Measurements from ENCODE around the gene GNAO1.

GNAO1 gene

DNA sequence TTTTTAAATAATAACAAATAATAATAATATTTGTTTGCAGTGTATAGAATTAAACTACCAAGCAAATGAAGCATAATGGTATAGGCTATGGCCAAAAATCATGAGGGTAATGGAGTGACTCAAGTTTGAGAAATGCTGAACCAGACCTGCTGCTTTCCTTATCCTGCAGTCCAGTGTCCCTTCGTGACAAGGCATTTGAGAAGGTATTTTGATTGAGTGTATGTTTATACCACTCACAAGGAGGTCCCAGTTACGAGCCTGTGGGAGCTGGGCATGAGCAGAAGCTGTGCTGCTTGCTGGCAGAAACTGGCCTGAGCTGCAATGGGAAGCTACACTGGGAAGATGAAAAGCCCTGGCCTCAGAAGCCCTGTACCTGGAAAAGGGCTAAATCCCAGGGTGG, 50.3 kb downstream of the GNAO1 start:
- no peak for DNase-seq

DNA sequence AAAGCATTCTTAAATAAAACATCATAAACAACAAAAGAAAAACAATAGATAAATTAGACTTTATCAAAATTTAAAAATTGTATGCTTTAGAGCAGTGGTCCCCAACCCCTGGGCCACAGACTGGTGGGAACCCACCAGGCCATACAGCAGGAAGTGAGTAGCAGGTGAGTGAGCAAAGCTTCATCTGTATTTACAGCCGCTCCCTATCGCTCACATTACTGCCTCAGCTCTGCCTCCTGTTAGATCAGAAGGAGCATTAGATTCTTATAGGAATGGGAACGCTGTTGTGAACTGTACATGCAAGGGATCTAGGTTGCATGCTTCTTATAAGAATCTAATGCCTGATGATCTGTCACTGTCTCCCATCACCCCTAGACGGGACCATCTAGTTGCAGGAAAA, 51.5 kb downstream of the GNAO1 start:
- no peak for DNase-seq

DNA sequence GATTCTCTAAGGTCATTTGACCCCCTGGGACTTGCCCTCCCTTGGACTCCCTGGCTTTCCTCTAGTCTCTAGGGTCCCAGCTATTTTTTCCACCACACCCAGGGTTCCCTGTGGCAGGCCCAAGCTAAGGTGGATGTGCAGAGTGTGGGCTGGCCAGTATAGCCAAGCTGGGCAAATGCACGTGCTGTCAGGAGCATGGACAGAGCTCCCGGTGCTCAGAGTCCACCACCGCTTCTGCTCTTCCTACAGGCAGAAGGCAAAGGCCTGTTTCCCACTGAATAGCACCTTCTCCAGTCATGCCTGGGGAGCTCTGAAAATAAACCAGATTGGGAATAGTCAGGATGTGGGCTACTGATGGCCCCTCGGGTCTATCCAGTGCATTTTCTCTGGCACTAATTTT, 53.3 kb downstream of the GNAO1 start:
- DNase-seq, result no peak

DNA sequence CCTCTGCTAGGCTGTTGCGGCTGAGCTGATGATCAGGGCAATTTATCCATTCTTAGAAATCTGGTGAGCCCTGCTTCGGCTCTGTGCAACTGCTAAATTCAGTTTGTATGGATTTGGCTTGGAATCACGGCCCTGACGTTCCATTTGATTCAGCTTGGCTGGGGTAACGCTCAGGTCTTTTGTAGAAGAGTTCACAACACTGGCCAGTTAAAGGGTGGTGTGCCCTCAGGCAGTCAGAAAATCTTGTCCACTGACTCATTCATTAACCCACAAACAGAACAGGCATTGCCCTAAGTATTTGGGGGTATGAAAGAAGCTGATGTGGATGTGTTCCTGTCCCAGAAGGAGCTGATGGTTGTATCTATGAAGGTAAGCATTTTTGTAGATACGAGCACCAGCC, 53.9 kb downstream of the GNAO1 start:
- no peak for DNase-seq

DNA sequence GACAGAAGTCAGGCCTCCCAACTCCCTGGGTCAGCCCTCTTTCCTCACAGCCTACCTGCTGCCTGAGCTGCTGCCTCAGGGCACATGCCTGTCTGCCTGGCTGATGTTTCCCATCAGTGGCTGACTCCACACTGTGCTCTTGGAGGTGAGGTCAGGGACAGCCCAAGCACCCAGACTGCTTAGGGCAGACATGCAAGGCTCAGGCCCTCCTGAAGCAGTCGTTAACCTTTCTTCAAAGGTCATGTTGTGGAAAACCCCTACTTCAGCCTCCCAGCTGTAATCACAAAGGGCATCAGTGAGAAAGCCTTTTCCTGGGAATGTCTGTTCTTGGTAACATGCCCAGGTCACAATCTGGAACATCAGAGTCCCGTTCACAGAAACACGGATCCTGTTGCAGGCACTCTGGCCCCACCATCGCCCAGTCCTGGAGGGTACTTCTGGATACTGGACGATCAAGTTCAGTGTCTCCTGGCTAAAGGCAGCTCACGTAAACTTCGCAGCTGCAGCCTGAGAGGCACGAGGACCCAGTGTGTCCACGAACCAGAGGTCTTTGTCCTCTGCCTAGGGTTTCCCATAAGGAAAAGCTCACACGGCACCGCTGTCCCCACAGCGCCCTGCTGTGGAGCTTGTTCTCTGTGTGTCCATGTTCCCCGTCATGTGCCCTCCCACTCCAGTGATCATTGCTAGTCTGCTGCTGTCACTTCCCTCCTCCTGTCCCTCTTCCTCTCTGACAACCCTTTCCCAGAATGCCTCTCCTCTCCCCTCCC, 54.9 kb downstream of the GNAO1 start:
- no peak for DNase-seq

DNA sequence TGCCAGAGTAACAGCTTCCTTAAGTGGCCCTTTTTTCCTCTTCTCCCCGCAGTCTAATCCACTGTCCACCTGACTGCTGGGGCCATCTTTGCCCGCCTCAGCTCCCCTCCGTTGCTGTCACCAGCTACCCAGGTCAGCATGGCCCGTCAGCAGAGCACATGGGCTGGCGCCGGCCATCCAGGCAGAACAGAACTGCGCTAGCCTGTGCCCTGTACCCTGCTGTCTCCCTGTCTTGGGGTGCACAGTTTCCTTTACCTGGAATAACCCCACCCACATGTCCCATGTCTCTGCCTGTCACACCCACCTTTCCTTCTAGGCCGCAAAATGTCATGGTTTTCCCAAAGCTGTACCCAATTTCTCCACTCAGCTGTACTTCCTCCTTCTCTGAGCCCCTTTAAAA, 55.7 kb downstream of the GNAO1 start:
- DNase-seq, result no peak

DNA sequence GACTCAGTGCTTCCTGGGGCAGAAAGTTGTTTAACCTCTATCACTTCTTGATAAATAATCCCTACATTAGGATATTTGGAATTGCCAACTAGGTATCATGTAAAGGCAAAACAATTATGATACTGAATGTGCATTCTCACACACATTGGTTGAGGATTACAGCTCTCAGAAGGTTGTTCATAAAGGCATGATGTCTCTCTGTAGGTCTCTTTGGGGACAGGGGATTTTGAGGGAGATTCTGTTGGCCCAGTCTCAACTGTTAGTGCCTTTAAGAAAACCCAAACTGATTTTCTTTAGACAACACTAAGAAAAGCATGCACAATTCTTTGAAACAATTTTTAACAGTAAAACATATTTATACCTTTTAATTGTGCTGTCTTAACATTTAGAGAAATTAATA, 56.5 kb downstream of the GNAO1 start:
- DNase-seq, result no peak

DNA sequence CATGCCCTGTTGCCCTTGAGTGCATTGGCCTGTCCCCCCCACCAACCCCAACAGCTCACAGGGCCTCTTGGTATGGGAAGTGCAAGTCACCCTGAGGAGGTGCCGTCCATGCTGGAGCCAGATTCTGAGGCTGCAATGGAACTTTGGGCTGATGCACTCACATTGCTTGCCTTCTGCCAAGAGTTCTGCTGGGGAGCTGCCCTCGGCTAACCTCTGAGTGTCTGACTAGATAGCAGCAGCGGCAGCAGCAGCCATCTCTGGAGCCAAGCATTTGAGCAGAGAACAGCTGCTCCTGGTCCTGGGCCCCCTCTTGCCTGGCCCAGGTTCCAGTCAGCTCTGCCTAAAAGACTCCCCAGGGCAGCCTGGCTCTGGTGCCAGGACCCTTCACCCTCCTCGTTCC, 61.5 kb downstream of the GNAO1 start:
- DNase-seq, result no peak

DNA sequence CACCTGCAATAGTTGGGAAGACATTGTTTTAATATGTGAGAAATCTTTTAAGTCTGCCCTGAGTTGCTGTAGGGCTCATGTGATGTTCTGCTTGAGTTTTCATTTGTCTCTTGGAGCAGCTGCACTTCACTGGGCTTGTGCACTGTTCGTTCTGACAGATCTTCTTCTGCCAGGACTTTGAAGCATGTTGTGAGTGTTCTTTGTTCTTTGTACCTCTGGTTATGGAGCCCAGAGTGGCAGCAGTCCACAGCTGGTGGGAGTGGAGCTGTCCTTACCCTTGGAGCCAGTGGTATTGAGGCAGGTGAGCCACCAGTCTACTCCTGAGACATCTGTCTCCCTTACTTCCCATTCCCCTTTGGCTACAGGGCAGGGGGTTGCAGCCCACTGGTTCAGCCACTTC, 64.6 kb downstream of the GNAO1 start:
- DNase-seq, result no peak

DNA sequence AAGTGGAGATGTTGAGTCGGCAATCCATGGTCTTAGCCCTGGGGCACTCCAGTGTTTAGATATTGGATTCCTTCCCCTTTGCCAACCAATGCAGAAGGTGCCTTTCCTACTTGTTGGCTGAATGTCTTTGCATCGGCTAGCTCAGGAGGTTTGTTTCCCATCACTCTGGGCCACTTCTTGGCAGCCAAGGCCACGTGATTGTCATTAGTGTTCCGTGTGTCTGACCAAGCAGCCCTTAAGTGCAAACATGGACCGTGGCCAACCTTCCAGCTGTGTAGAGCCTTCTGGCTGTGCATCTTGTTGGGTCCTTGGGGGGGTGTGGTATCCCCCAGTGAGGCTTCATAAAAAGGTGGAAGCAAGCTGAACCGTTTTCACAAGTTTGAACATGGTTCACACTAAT, 66.0 kb downstream of the GNAO1 start:
- DNase-seq, result no peak

DNA sequence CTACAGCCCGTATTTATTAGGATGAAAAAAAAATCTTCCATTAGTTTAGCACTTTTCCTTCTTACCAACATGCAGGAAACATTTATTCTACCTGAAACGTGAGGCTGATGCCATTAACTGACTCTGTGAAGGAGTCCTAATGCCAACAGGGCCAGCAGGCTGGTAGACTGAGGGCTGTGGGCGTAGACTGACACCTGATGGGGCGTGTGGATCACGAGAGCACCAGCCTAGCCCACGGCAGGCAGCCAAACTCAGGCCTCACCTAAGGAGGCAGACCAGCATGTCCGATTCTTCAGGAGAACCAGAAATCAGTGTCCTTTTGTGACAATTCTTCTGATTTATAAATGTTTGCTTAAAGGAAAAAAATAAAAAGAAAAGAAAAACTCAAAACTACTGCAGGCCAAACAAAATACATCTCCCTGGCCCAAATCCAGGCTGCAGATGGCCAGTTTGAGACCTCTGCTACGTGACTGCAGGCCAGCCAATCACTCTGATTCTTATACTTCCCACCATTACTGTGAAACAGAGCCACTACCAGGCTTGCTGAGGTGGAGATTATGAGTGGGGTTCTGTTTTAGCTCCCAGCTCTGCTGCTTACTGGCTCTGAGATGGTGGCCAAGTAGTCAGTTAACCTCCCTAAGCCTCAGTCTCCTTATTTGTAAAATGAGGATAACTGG, 66.5 kb downstream of the GNAO1 start:
- DNase-seq, result no peak

DNA sequence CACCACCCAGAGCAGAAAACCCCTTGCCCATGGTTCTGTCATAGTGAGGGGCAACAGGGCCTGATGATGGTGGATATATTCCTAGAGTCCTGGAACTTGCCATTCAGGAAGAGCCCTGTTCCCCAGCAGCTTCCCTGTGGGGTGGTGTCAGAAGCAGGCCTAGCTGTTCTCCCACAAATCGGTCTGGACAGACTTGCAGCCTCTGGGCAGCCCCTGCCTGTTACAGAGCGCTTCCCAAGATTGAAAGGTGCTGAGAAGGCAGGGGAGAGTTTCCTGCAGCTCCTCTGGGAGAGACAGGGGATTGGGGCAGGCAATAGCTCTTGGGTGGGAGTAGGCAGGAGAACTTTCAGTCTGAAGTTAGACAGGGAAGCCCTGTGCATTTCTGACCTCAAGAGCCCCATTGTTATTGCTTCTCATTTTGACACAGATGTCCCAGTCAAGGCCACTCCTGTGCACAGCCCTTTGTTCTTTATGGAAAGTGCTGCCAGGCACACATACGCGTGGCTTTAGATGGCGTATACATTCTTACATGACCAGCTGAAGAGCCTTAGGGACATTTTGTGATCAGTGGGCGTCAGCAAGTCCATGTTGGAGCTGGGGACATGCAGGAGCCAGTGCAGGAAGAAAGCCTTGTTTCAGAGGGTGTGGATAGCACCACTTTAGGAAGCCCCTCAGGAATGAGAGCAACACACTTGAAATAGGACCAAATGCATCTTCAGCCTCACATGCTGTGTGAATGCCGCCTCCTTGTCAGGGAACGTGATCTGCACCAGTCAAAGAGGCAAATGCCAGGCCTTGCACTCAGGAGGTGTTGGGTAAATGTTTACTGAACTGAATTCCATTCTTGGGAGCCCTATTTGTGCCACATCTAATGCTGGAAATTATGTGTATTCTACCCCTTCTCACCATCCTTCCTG, 67.5 kb downstream of the GNAO1 start:
- no peak for DNase-seq

DNA sequence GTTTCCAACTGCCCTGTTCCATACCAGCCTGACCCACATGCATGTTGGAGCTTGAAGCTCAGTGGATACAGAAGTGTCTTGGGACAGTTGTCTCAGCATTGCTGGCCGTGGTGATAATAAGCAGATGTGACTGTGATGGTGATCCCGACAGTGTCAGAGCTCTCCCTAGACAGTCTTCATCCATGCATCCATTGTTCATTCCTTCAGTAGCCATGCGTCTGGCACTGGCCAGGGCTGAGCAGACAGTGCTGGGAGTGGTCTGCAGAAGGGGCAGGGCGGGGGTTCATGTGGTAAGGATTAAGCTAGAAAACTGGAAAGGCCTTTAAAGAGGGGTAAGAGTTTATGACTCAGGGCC, 68.1 kb downstream of the GNAO1 start:
- no peak for DNase-seq

DNA sequence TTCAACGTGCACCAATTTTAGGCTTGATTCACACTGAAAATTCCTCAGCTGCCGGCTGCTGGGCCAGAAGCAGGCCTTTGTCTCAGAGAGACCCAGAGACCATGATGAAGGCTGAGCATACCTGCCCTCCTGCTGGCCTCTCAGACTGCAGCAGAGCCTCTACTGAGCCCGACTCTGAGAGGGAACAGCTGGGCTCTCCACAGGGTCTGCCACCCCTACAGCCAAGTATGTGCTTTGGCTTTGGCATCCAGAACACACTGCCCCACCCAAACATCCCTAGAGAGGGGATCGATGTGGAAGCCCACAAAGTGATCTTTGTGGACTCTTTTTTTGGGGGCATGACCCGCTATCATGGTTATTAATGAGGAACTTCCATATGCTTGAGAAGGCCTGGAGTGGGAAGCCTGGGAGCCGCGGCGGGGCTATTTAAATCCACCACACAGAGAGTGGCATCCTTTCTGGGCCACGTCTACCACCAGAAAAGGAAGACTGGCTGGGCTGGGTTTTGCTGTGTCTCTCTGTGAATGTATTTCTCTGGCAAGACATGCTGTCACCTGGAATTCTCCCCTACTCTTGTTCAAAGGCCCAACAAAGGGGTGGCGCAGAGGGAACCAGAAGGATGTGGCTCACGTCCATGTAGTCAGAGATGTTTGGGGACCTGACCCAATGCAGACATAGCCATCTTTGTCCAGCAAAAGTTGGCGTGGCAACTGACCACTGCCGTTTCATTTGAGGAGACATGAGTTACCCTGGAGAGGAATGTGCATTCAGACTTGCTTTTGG, 69.3 kb downstream of the GNAO1 start:
- DNase-seq, result no peak

DNA sequence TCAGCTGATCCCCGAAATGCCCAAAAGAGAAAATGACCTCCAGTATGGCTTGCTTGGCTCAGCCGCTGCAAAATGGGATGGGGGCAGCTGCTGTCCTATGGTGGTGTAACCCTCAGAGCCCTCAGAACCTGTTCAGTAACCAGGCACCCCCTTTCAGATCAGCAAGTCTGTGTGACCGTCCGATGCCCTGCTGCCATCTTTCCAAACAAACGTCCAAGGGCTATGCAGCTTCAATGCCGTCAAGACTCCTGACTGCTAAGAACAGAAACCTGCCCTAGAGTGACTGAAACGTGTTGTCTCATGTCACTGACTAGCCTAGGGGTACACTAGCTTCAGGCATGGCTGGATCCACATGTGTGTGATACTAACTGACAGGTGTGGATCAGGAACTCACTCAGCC, 70.4 kb downstream of the GNAO1 start:
- no peak for DNase-seq

DNA sequence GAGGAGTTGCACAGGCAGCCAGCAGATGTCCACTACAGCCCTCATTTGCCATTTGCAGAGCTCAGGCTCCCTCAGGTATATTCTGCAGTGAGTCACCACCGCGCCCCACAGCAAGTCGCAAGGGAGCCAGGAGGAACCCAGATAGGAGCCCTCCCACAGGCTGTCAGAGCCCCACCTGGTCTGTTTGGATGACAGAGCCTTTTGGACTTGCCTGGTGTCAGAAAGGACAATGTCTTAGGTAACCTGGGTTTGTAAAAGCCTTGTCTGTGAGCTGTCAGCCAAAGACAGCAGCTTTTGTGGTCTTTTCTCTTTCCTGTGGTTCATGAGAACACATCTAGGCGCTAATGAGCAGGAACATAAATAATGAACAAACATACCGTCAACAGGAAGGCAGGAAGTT, 70.9 kb downstream of the GNAO1 start:
- DNase-seq, result no peak

DNA sequence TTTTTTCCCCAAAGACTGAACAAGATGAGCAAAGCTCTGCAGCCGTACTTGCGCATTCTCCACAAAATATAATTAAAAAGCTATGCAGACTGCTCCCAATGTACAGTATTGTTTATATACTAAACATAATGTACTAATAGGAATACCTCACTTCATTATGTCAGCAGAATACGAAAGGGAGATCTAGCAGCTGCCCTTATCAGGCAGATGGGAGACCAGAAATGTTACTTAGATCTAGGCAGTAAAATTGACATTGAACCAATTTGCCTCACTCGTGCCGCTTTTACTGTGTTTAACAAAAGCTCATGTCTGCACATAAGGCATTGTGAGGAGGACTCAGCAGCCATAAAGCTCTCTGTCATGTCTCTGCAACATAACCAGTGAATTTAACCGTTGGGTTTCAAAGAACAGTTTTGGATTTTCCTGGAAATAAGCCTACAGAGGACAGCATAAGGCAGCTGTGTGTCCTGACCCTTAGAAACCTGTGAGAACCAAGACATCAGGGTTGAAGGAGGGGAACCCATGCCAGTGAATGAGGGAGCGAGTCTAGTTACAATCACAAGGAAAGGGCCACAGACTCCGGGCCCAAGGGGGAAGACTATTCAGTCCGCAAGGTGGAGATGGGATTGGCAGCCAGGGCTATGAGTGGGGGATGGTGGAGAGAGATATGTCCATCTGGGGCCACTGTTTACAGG, 71.4 kb downstream of the GNAO1 start:
- no peak for DNase-seq

DNA sequence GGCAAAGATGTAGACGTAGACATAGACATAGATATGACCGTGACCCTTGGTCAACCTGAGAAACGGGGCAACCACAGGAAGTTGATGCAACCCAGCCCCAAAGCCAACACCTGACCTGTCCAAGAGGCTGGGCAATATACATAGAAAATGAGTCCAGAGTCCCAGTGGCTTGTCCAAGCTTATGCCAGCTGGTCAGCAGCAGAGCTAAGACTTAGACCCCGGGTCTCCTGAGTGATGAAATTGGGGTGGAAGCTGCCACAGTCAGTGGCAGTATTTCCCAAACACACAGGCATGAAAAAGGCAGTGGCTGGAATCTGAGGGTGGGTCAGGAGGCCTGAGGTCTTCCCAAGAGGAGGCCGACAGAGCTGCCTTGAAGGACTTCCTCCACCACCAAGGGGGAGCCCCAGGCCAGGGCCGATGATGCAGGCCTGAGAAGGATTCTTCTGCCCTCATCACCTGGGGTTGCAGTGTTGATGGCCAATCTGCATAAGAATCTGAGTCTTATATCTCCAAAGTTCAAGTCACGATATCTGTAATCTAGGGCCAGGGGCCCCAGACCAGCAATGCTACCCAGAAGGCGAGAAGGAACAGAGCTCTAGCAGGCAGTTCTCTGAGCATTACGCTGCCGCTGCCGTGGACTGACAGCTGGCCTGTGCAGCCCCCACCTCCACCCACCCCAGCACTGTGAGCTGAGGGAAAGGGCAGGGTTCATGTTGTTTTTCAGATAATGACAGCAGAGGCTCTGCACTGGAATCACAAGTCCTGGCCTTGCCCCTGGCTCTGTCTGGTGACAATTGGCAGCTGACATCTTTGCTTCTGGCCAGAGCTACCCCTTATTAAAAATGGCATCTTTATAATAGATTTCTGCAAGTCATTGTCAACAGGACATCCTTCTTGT, 72.7 kb downstream of the GNAO1 start:
- no peak for DNase-seq

DNA sequence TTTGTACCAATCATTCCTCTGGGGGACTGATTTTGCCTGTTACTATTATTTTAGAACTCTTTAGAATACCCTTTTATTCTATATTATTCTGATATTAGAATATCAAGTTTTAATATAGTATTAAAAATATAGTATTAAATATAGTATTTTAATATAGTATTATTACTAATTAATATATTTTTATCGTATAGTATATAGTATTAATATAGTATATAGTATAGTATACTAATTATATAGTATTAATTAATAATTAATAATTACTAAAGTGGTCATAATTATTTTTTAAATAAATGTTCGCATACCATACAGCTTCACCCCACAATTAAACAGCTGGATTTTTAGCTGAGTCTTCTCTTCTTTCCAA, 73.3 kb downstream of the GNAO1 start:
- DNase-seq, result no peak

DNA sequence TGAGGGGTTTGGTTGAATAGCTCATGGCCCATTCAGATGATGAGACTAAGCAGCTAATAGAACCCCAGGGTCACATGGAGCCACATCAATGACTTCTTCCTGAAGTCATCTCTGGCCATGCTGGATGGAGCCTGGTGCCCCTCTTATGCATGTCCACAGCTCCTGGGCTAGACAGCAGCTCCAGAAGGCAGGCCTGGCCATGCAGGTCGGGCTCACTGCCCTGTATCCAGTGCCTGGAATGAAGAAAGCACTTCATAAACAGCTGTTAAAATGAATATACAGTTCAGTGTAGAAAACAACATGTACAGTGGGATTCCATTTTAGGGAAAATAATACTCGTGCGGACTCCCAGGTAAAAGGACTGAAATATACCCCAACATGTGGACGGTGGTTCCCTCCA, 73.9 kb downstream of the GNAO1 start:
- no peak for DNase-seq

DNA sequence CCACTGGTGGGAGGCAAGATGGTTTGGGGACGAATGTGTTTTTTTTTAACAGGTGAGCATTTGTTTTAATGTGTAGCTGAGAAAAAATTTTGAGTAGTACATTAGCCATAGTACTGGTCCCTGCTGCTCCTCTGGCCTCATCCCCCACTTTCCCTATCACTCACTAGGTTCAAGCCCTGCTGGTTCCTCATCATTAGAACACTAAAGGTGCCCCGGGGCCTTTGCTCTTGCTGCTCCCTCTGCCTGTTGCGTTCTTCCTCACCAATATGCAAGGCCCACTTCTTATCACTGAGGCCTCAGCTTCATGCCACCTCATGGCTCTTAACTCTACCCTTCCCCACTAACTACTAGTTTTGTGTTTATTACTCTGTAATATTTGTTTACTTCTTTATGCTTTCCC, 74.5 kb downstream of the GNAO1 start:
- no peak for DNase-seq

Data from SHP77 treated with DMSO at 0.1 percent for 48 hours (cell line).